ENCODE measurements around the gene SERPIND1.

Gene SERPIND1

GRCh38 chr22:20775342-20775895 is 1.5 kb downstream of the SERPIND1 start:
- DNase-seq (ENCODE audit: low read depth): no peak

GRCh38 chr22:20776624-20777405 is 2.9 kb downstream of the SERPIND1 start:
- DNase-seq (ENCODE audit: low read depth): no peak

GRCh38 chr22:20777420-20778177 is 3.7 kb downstream of the SERPIND1 start:
- DNase-seq (ENCODE audit: low read depth): no peak

GRCh38 chr22:20779014-20779817 is 5.3 kb downstream of the SERPIND1 start:
- no peak for DNase-seq (ENCODE audit: low read depth)

- DNase-seq (ENCODE audit: low read depth): no peak
Observed at GRCh38 chr22:20779818-20780158, 5.9 kb downstream of the SERPIND1 start.

GRCh38 chr22:20781272-20781990 is 7.5 kb downstream of the SERPIND1 start:
- DNase-seq (ENCODE audit: low read depth): no peak

GRCh38 chr22:20782083-20782482 is 8.2 kb downstream of the SERPIND1 start:
- DNase-seq (ENCODE audit: low read depth): no peak

- no peak for DNase-seq (ENCODE audit: low read depth)
Observed at GRCh38 chr22:20782596-20783299, 8.8 kb downstream of the SERPIND1 start.

- no peak for DNase-seq (ENCODE audit: low read depth)
Observed at GRCh38 chr22:20783300-20783673, 9.4 kb downstream of the SERPIND1 start.

GRCh38 chr22:20783844-20784723 is 10.2 kb downstream of the SERPIND1 start:
- DNase-seq (ENCODE audit: low read depth): peak; percentile 50

- DNase-seq (ENCODE audit: low read depth): no peak
Observed at GRCh38 chr22:20785415-20785814, 11.5 kb downstream of the SERPIND1 start.

GRCh38 chr22:20786048-20786447 is 12.1 kb downstream of the SERPIND1 start:
- no peak for DNase-seq (ENCODE audit: low read depth)

- no peak for DNase-seq (ENCODE audit: low read depth)
Observed at GRCh38 chr22:20786536-20786979, 12.6 kb downstream of the SERPIND1 start.

- no peak for DNase-seq (ENCODE audit: low read depth)
Observed at GRCh38 chr22:20787223-20787622, 13.3 kb downstream of the SERPIND1 start.

GRCh38 chr22:20787746-20788626 is 14.1 kb downstream of the SERPIND1 start:
- DNase-seq (ENCODE audit: low read depth): no peak

GRCh38 chr22:20788627-20789344 is 14.9 kb downstream of the SERPIND1 start:
- no peak for DNase-seq (ENCODE audit: low read depth)

- no peak for DNase-seq (ENCODE audit: low read depth)
Observed at GRCh38 chr22:20792221-20792965, 18.5 kb downstream of the SERPIND1 start.

Data from CMK (cell line).